Neural progenitor cell (in vitro differentiated cells): Measurements from ENCODE around the gene HOXD3.

Experiments used
- EZH2 ChIP-seq: fragments of 200-600 bp; sonication (generic); IDR thresholded peaks from 2 replicates; pipeline ENCODE4 v1.6.1; 2017; ENCODE audit warnings: antibody characterized with exemption, mild to moderate bottlenecking, moderate library complexity
- EZH2phosphoT487 ChIP-seq: fragments of 200-600 bp; sonication (generic); IDR thresholded peaks from 2 replicates; pipeline ENCODE4 v1.6.1; 2017; ENCODE audit warnings: antibody characterized with exemption
- TF ChIP-seq, protein P1 (sequence below): fragments of 200-600 bp; sonication (generic); IDR thresholded peaks from 2 replicates; pipeline ENCODE4 v1.5.1; 2017; ENCODE audit warnings: antibody characterized with exemption, mild to moderate bottlenecking

DNA sequence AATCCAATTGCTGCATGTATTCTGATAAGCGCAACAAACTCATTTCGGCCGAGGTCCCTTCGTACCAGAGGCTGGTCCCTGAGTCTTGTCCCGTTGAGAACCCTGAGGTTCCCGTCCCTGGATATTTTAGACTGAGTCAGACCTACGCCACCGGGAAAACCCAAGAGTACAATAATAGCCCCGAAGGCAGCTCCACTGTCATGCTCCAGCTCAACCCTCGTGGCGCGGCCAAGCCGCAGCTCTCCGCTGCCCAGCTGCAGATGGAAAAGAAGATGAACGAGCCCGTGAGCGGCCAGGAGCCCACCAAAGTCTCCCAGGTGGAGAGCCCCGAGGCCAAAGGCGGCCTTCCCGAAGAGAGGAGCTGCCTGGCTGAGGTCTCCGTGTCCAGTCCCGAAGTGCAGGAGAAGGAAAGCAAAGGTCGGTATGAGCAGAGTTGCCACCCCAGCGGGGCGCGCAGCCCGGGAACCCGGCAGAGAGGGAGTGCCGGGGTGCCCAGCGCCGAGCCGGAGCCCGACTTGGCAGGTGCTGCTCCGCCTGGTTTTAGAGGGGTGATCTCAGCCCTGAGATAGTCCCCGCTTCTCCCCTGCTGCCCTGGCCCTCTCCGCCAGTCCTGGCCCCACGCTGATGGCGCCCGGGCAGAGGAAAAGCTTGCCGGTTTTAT is 39.8 kb upstream of the HOXD3 start:
- TF ChIP-seq, protein P1, sequence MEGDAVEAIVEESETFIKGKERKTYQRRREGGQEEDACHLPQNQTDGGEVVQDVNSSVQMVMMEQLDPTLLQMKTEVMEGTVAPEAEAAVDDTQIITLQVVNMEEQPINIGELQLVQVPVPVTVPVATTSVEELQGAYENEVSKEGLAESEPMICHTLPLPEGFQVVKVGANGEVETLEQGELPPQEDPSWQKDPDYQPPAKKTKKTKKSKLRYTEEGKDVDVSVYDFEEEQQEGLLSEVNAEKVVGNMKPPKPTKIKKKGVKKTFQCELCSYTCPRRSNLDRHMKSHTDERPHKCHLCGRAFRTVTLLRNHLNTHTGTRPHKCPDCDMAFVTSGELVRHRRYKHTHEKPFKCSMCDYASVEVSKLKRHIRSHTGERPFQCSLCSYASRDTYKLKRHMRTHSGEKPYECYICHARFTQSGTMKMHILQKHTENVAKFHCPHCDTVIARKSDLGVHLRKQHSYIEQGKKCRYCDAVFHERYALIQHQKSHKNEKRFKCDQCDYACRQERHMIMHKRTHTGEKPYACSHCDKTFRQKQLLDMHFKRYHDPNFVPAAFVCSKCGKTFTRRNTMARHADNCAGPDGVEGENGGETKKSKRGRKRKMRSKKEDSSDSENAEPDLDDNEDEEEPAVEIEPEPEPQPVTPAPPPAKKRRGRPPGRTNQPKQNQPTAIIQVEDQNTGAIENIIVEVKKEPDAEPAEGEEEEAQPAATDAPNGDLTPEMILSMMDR, result no peak
- TF ChIP-seq EZH2phosphoT487 (no peak), EZH2 (no peak)
